K562 (cell line): Measurements from ENCODE around the gene KNG1. TPM values are rescaled to one million over a fixed set of nuclear protein-coding genes. Genes with fewer than 3 reads are reported as not detected.

Experiments used
- CBX8 ChIP-seq: fragments of 200-600 bp; sonication (generic); IDR thresholded peaks from 2 replicates; pipeline ENCODE4 v1.6.1; 2012; ENCODE audit warnings: borderline replicate concordance, mixed run types, low read depth, mild to moderate bottlenecking, moderate library complexity, mixed read lengths, low read length, control low read depth, inconsistent platforms; ENCODE audit not compliant: poor library complexity, severe bottlenecking; ENCODE audit errors: extremely low read depth
- FOXK1 ChIP-seq: sonication (generic); formaldehyde crosslinking; IDR thresholded peaks from 2 replicates; pipeline ENCODE4 v1.8.0; 2022; ENCODE audit warnings: missing genetic modification reagents, mild to moderate bottlenecking, borderline replicate concordance
- HDAC6 ChIP-seq: IDR thresholded peaks from 2 replicates; pipeline ENCODE4 v1.6.1; 2012; ENCODE audit warnings: low read depth, mild to moderate bottlenecking, control low read depth, inconsistent platforms, low read length, moderate library complexity
- HMG20B ChIP-seq: fragments of 250-450 bp; sonication (Bioruptor Pico); IDR thresholded peaks from 2 replicates; pipeline ENCODE4 v1.5.0; 2021; ENCODE audit warnings: mild to moderate bottlenecking
- MAX ChIP-seq: sonication (generic); formaldehyde crosslinking; IDR thresholded peaks from 2 replicates; pipeline ENCODE4 v1.9.0; 2022; ENCODE audit warnings: mild to moderate bottlenecking, missing genetic modification reagents
- MTA1 ChIP-seq: fragments of 450-650 bp; IDR thresholded peaks from 2 replicates; pipeline ENCODE4 v1.6.1; 2017; ENCODE audit warnings: borderline replicate concordance
- NONO ChIP-seq, 2 experiments: fragments of 200-400 bp in 1 of 2; fragments of 450-650 bp in 1 of 2; formaldehyde crosslinking in 1 of 2; IDR thresholded peaks; 2 replicates each; pipeline ENCODE4 v1.6.1; 2017; ENCODE audit warnings: low read depth in 2 of 2, mild to moderate bottlenecking in 2 of 2, moderate library complexity in 2 of 2, low read length in 1 of 2
- NR0B1 ChIP-seq: fragments of 450-650 bp; IDR thresholded peaks from one replicate; pipeline ENCODE4 v1.6.1; 2018; ENCODE audit warnings: mild to moderate bottlenecking, moderate library complexity; ENCODE audit not compliant: partially characterized antibody
- PRPF4 ChIP-seq: fragments of 200-400 bp; formaldehyde crosslinking; IDR thresholded peaks from one replicate; pipeline ENCODE4 v1.6.1; 2017; ENCODE audit warnings: low read length, low read depth, mild to moderate bottlenecking; ENCODE audit not compliant: insufficient read depth, poor library complexity, severe bottlenecking
- SNRNP70 ChIP-seq: fragments of 200-400 bp; formaldehyde crosslinking; optimal IDR thresholded peaks from 2 replicates; pipeline ENCODE3; 2017; ENCODE audit warnings: low read depth, low read length
- SP1 ChIP-seq: sonication (generic); formaldehyde crosslinking; IDR thresholded peaks from 2 replicates; pipeline ENCODE4 v1.8.1; 2022; ENCODE audit warnings: mild to moderate bottlenecking, missing genetic modification reagents
- USF1 ChIP-seq: sonication (generic); formaldehyde crosslinking; IDR thresholded peaks from 2 replicates; pipeline ENCODE4 v1.9.0; 2022; ENCODE audit warnings: mild to moderate bottlenecking, missing genetic modification reagents
- ZNF134 ChIP-seq: fragments of 250-450 bp; sonication (Bioruptor Pico); conservative IDR thresholded peaks from 2 replicates; pipeline ENCODE4 v1.4.0; 2020
- polyA plus RNA-seq, 8 experiments: library from polyadenylated mRNA; depleted of rRNA in 4 of 8; stranded (reverse) in 5 of 8; unstranded in 3 of 8; fragments of >200 nt; fragmentation: Nextera tagmentation in 2 of 8; fragmentation: Illumina TruSeq in 1 of 8; extraction: Ambion mirVana in 2 of 8; extraction: Trizol in 1 of 8; gene quantifications; 2 replicates each; pipeline versions ENCODE4 v1.2.1 to v1.2.3, GENCODE V29; 2011 to 2014; ENCODE audit warnings: inconsistent platforms in 1 of 8, missing spikeins in 1 of 8
- total RNA-seq, 7 experiments: library from RNA; depleted of rRNA in 6 of 7; stranded (reverse); fragments of >200 nt in 6 of 7; fragmentation: Illumina TruSeq in 2 of 7; extraction: Trizol in 2 of 7; gene quantifications; 2 replicates each; pipeline versions ENCODE4 v1.2.1 to v1.2.3, GENCODE V29; 2011 to 2021; ENCODE audit warnings: low replicate concordance in 1 of 7
- TF ChIP-seq, protein P1 (sequence below): conservative IDR thresholded peaks from 2 replicates; pipeline ENCODE4 v1.6.1; 2011; ENCODE audit warnings: low read depth, mild to moderate bottlenecking, low read length; ENCODE audit not compliant: control insufficient read depth
- TF ChIP-seq, protein P2 (sequence below), 3 experiments: IDR thresholded peaks in 2 of 3; conservative IDR thresholded peaks in 1 of 3; 2 replicates each; pipeline ENCODE4 v1.5.1; 2011 to 2012; ENCODE audit warnings: low read length in 3 of 3, mild to moderate bottlenecking in 3 of 3, control low read depth in 2 of 3, improper control_type of control experiment in 1 of 3, inconsistent platforms in 1 of 3, low read depth in 1 of 3, mixed read lengths in 1 of 3, moderate library complexity in 1 of 3; ENCODE audit not compliant: insufficient read depth in 2 of 3
- TF ChIP-seq, protein P3 (sequence below): fragments of 250-450 bp; sonication (Bioruptor Pico); IDR thresholded peaks from 2 replicates; pipeline ENCODE4 v1.4.0; 2020

KNG1 gene
- total and polyA plus RNA-seq, 9 of the 15 experiments (the other 6 are each of a cell fraction or from before 2014, with no cell fraction given), result 0.09 TPM; not detected in 8

- TF ChIP-seq NR0B1 (no peak), SNRNP70 (no peak), MTA1 (no peak), SP1 (CRISPR knock-in tag) (no peak), NONO (IDR thresholded peaks at IDR 0.05; ENCODE audit: low read depth in 2 of 2, low read length in 1 of 2) (no peak), CBX8 (no peak), USF1 (no peak), ZNF134 (no peak), FOXK1 (no peak), HMG20B (no peak), MAX (CRISPR knock-in tag) (peak; percentile 86), PRPF4 (no peak), HDAC6 (no peak)
- TF ChIP-seq, protein P1, sequence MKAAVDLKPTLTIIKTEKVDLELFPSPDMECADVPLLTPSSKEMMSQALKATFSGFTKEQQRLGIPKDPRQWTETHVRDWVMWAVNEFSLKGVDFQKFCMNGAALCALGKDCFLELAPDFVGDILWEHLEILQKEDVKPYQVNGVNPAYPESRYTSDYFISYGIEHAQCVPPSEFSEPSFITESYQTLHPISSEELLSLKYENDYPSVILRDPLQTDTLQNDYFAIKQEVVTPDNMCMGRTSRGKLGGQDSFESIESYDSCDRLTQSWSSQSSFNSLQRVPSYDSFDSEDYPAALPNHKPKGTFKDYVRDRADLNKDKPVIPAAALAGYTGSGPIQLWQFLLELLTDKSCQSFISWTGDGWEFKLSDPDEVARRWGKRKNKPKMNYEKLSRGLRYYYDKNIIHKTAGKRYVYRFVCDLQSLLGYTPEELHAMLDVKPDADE, result no peak
- TF ChIP-seq, protein P2, sequence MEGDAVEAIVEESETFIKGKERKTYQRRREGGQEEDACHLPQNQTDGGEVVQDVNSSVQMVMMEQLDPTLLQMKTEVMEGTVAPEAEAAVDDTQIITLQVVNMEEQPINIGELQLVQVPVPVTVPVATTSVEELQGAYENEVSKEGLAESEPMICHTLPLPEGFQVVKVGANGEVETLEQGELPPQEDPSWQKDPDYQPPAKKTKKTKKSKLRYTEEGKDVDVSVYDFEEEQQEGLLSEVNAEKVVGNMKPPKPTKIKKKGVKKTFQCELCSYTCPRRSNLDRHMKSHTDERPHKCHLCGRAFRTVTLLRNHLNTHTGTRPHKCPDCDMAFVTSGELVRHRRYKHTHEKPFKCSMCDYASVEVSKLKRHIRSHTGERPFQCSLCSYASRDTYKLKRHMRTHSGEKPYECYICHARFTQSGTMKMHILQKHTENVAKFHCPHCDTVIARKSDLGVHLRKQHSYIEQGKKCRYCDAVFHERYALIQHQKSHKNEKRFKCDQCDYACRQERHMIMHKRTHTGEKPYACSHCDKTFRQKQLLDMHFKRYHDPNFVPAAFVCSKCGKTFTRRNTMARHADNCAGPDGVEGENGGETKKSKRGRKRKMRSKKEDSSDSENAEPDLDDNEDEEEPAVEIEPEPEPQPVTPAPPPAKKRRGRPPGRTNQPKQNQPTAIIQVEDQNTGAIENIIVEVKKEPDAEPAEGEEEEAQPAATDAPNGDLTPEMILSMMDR (IDR thresholded peaks at IDR 0.05 in 2 of 3, conservative IDR thresholded peaks at IDR 0.05 in 1 of 3; ENCODE audit: insufficient read depth in 2 of 3, low read depth in 1 of 3, low read length in 3 of 3), result no peak
- TF ChIP-seq, protein P3, sequence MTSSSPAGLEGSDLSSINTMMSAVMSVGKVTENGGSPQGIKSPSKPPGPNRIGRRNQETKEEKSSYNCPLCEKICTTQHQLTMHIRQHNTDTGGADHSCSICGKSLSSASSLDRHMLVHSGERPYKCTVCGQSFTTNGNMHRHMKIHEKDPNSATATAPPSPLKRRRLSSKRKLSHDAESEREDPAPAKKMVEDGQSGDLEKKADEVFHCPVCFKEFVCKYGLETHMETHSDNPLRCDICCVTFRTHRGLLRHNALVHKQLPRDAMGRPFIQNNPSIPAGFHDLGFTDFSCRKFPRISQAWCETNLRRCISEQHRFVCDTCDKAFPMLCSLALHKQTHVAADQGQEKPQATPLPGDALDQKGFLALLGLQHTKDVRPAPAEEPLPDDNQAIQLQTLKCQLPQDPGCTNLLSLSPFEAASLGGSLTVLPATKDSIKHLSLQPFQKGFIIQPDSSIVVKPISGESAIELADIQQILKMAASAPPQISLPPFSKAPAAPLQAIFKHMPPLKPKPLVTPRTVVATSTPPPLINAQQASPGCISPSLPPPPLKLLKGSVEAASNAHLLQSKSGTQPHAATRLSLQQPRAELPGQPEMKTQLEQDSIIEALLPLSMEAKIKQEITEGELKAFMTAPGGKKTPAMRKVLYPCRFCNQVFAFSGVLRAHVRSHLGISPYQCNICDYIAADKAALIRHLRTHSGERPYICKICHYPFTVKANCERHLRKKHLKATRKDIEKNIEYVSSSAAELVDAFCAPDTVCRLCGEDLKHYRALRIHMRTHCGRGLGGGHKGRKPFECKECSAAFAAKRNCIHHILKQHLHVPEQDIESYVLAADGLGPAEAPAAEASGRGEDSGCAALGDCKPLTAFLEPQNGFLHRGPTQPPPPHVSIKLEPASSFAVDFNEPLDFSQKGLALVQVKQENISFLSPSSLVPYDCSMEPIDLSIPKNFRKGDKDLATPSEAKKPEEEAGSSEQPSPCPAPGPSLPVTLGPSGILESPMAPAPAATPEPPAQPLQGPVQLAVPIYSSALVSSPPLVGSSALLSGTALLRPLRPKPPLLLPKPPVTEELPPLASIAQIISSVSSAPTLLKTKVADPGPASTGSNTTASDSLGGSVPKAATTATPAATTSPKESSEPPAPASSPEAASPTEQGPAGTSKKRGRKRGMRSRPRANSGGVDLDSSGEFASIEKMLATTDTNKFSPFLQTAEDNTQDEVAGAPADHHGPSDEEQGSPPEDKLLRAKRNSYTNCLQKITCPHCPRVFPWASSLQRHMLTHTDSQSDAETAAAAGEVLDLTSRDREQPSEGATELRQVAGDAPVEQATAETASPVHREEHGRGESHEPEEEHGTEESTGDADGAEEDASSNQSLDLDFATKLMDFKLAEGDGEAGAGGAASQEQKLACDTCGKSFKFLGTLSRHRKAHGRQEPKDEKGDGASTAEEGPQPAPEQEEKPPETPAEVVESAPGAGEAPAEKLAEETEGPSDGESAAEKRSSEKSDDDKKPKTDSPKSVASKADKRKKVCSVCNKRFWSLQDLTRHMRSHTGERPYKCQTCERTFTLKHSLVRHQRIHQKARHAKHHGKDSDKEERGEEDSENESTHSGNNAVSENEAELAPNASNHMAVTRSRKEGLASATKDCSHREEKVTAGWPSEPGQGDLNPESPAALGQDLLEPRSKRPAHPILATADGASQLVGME (CRISPR knock-in tag), result no peak
Observed at GRCh38 chr3:186746008-186746407, 28.8 kb downstream of the KNG1 start (continued).
